ENCODE data around the gene PRIM2.

The PRIM2 gene, protein sequence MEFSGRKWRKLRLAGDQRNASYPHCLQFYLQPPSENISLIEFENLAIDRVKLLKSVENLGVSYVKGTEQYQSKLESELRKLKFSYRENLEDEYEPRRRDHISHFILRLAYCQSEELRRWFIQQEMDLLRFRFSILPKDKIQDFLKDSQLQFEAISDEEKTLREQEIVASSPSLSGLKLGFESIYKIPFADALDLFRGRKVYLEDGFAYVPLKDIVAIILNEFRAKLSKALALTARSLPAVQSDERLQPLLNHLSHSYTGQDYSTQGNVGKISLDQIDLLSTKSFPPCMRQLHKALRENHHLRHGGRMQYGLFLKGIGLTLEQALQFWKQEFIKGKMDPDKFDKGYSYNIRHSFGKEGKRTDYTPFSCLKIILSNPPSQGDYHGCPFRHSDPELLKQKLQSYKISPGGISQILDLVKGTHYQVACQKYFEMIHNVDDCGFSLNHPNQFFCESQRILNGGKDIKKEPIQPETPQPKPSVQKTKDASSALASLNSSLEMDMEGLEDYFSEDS

DNA sequence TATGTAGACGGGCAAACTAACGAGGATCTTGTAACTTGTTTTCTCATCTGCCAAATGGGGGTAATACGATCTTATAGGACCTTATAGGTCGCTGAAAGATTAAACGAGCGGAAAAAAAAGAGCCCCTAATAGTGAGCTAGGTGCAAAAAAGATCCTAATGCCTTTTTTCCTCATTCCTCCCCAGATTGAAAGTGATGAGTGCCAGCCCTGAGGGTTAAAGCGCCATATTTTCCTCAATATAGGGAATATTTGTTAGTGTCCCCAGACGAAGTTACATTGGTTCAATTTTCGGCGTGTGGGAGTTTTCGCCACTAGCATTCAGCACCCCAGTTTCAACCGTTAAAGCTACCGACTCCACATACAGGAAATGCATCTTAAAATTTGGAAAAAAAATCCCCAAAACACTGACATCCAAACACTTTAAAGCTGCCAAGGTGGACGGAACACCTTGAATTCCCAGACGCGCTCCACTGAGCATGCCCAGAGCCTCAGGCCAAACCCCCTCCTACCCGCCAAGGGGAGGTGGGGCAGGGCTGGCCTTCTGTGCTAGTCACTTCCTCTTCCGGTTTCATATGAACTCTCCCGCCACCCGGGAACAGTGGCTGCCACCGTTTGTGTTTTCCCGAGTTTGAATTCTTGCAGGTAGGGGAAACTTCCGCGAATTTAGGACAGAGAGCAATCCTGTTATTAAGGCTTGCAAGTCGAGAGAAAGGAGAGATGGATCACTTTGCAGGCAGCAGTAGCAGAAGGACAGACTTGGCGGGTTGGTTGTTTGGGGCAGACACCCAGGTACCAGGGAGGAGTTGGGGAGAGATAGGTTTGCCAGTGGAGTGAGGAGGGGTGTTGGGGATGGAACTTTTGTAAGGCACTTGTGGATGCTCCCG, at the start of gene PRIM2:
TSS of gene PRIM2 (plus strand) at position 571 of the 884 bp plus-strand sequence. CDS start 816 bp downstream, outside the sequence.
- H3K36me3 ChIP-seq (ENCODE audit: control insufficient read depth in 2 of 2, insufficient read depth in 1 of 2, low read length in 2 of 2), result peaks cover 25 to 38% of the 10 kb centered on the region in 2 experiments
- ChIA-PET CTCF (interaction anchor here (0.6 to 4.7 kb wide), 43 partner anchors 10 to 1002 kb away, joined by 3 to 83 read pairs (median 4); partner anchors contain the start of genes BAG2, BEND6, RAB23 and ZNF451), POLR2A (interaction anchor here (1.3 kb wide), 1 partner anchor 50 kb away, joined by 3 read pairs; no protein-coding TSS in a partner anchor)
- peak within 1 kb of the TSS; percentile 80 for H3K4me3 ChIP-seq (ENCODE audit: low read depth, low read length)
- peak within 1 kb of the TSS; percentile 43; the same call in 1 of the 2 replicates for H3K27ac ChIP-seq (ENCODE audit: extremely low read depth, low read depth, low read length)
- H3K9me3 ChIP-seq (ENCODE audit: control insufficient read depth, insufficient read depth, low read depth, low read length), result no peaks in the 10 kb centered on the region
- peaks cover 7% of the 10 kb centered on the region; the same call in 1 of the 2 replicates for H3K4me1 ChIP-seq (ENCODE audit: control insufficient read depth, insufficient read depth, low read length)
- no peak for TF ChIP-seq ZNF596 (tag by site-specific recombination; IDR thresholded peaks at IDR 0.05)
- no peak for TF ChIP-seq ZSCAN23 (tag by site-specific recombination; IDR thresholded peaks at IDR 0.05)
- no peak; the same call in 1 of the 2 replicates for TF ChIP-seq ZNF561 (tag by site-specific recombination; IDR thresholded peaks at IDR 0.05; ENCODE audit: borderline replicate concordance)
- TF ChIP-seq ZNF585B (tag by site-specific recombination; IDR thresholded peaks at IDR 0.05), result no peak
- no peak for TF ChIP-seq ZNF747 (tag by site-specific recombination; IDR thresholded peaks at IDR 0.05)
- TF ChIP-seq WT1 (tag by site-specific recombination; IDR thresholded peaks at IDR 0.05), result peak; percentile 7; the same call in 1 of the 2 replicates
- no peak for TF ChIP-seq ZNF175 (tag by site-specific recombination; IDR thresholded peaks at IDR 0.05)
- no peak for TF ChIP-seq ZNF610 (tag by site-specific recombination; IDR thresholded peaks at IDR 0.05; ENCODE audit: borderline replicate concordance)
- no peak for TF ChIP-seq REST (tag by site-specific recombination; IDR thresholded peaks at IDR 0.05)
- TF ChIP-seq ZNF155 (tag by site-specific recombination; IDR thresholded peaks at IDR 0.05), result no peak
- no peak for TF ChIP-seq ZNF48 (tag by site-specific recombination; IDR thresholded peaks at IDR 0.05)
- 0 out of 2 replicates have a peak, but pooled peaks have one; percentile 34 for TF ChIP-seq IKZF3 (tag by site-specific recombination; IDR thresholded peaks at IDR 0.05)
- no peak for TF ChIP-seq ZFHX2 (tag by site-specific recombination; conservative IDR thresholded peaks at IDR 0.05)
- peak; percentile 70; the same call in 1 of the 2 replicates for TF ChIP-seq KLF8 (tag by site-specific recombination; IDR thresholded peaks at IDR 0.05)
- TF ChIP-seq ZXDB (tag by site-specific recombination; IDR thresholded peaks at IDR 0.05), result peak; percentile 64
- TF ChIP-seq ZNF24 (tag by site-specific recombination; IDR thresholded peaks at IDR 0.05), result peak; percentile 65; the same call in 1 of the 2 replicates
- no peak for TF ChIP-seq INSM2 (tag by site-specific recombination; IDR thresholded peaks at IDR 0.05)
- TF ChIP-seq REPIN1 (tag by site-specific recombination; IDR thresholded peaks at IDR 0.05; ENCODE audit: low read depth), result no peak
- TF ChIP-seq, protein P1, sequence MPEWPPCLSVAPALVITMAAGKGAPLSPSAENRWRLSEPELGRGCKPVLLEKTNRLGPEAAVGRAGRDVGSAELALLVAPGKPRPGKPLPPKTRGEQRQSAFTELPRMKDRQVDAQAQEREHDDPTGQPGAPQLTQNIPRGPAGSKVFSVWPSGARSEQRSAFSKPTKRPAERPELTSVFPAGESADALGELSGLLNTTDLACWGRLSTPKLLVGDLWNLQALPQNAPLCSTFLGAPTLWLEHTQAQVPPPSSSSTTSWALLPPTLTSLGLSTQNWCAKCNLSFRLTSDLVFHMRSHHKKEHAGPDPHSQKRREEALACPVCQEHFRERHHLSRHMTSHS (tag by site-specific recombination; IDR thresholded peaks at IDR 0.05), result no peak
- peak; percentile 87 for TF ChIP-seq OSR2 (tag by site-specific recombination; IDR thresholded peaks at IDR 0.05)
- TF ChIP-seq ZNF184 (tag by site-specific recombination; IDR thresholded peaks at IDR 0.05), result no peak
- TF ChIP-seq ZBTB11 (tag by site-specific recombination; conservative IDR thresholded peaks at IDR 0.05; ENCODE audit: low read depth), result peak; percentile 87
- peak; percentile 80 for TF ChIP-seq SP3 (tag by site-specific recombination; IDR thresholded peaks at IDR 0.05)
- TF ChIP-seq MYNN (tag by site-specific recombination; IDR thresholded peaks at IDR 0.05; ENCODE audit: borderline replicate concordance), result no peak
- no peak for TF ChIP-seq ZNF571 (tag by site-specific recombination; IDR thresholded peaks at IDR 0.05)
- TF ChIP-seq ZNF785 (tag by site-specific recombination; IDR thresholded peaks at IDR 0.05), result no peak
- TF ChIP-seq ZNF433 (tag by site-specific recombination; IDR thresholded peaks at IDR 0.05; ENCODE audit: low read depth), result no peak

Data from HEK293 (cell line).